Trophoblast cell (in vitro differentiated cells and primary cell): Measurements from ENCODE around the gene MALAT1.

Experiments
- DNase-seq, 2 donors: peaks; one replicate each; pipeline ENCODE4 v3.0.0-alpha.2; 2016
- H2AFZ ChIP-seq: 2 replicates; pipeline ENCODE4 v1.6.1; 2013; ENCODE audit warnings: low read length, moderate library complexity, mild to moderate bottlenecking; ENCODE audit not compliant: insufficient read depth, poor library complexity
- H2AK5ac ChIP-seq: 2 replicates; pipeline ENCODE4 v1.6.1; 2013; ENCODE audit warnings: mild to moderate bottlenecking, low read length
- H2BK120ac ChIP-seq: 2 replicates; pipeline ENCODE4 v1.6.1; 2013; ENCODE audit warnings: low read length, mild to moderate bottlenecking, moderate library complexity; ENCODE audit not compliant: insufficient read depth, poor library complexity
- H2BK12ac ChIP-seq: 2 replicates; pipeline ENCODE4 v1.6.1; 2013; ENCODE audit warnings: mild to moderate bottlenecking, low read length, moderate library complexity
- H2BK5ac ChIP-seq: 2 replicates; pipeline ENCODE4 v1.6.1; 2013; ENCODE audit warnings: low read length, low read depth, moderate library complexity, mild to moderate bottlenecking; ENCODE audit not compliant: poor library complexity
- H3K14ac ChIP-seq: 2 replicates; pipeline ENCODE4 v1.6.1; 2013; ENCODE audit warnings: mild to moderate bottlenecking, low read length
- H3K18ac ChIP-seq: 2 replicates; pipeline ENCODE4 v1.6.1; 2013; ENCODE audit warnings: mild to moderate bottlenecking, low read length
- H3K23ac ChIP-seq: 2 replicates; pipeline ENCODE4 v1.6.1; 2013; ENCODE audit warnings: low read length
- H3K27ac ChIP-seq: 2 replicates; pipeline ENCODE4 v1.5.1; 2013; ENCODE audit warnings: low read depth, mild to moderate bottlenecking, inconsistent platforms, low read length, moderate library complexity
- H3K27me3 ChIP-seq: 2 replicates; pipeline ENCODE4 v1.6.1; 2013; ENCODE audit warnings: inconsistent platforms, mild to moderate bottlenecking, low read length, moderate library complexity; ENCODE audit not compliant: insufficient read depth
- H3K36me3 ChIP-seq, 2 experiments: 1 replicate in 1 of 2; 2 replicates in 1 of 2; pipeline ENCODE4 v1.6.1; 2013; ENCODE audit warnings: low read length in 2 of 2, mild to moderate bottlenecking in 2 of 2, moderate library complexity in 1 of 2; ENCODE audit not compliant: insufficient read depth in 2 of 2, control insufficient read depth in 1 of 2
- H3K4ac ChIP-seq: 2 replicates; pipeline ENCODE4 v1.6.1; 2013; ENCODE audit warnings: low read depth, mild to moderate bottlenecking, low read length, moderate library complexity
- H3K4me1 ChIP-seq, 2 experiments: 1 replicate in 1 of 2; 2 replicates in 1 of 2; pipeline ENCODE4 v1.6.1; 2013; ENCODE audit warnings: low read length in 2 of 2, mild to moderate bottlenecking in 2 of 2, moderate library complexity in 1 of 2; ENCODE audit not compliant: insufficient read depth in 2 of 2, control insufficient read depth in 1 of 2
- H3K4me2 ChIP-seq: 2 replicates; pipeline ENCODE4 v1.6.1; 2013; ENCODE audit warnings: inconsistent platforms, mild to moderate bottlenecking, low read length, moderate library complexity
- H3K4me3 ChIP-seq: 2 replicates; pipeline ENCODE4 v1.5.1; 2013; ENCODE audit warnings: mild to moderate bottlenecking, low read depth, low read length, inconsistent platforms
- H3K79me1 ChIP-seq: one replicate; pipeline ENCODE4 v1.6.1; 2013; ENCODE audit warnings: low read length
- H3K79me2 ChIP-seq: 2 replicates; pipeline ENCODE4 v1.6.1; 2013; ENCODE audit warnings: low read length, mild to moderate bottlenecking; ENCODE audit not compliant: control insufficient read depth, insufficient read depth, poor library complexity
- H3K9ac ChIP-seq: 2 replicates; pipeline ENCODE4 v1.6.1; 2013; ENCODE audit warnings: mild to moderate bottlenecking, low read length
- H3K9me3 ChIP-seq: 2 replicates; pipeline ENCODE4 v1.6.1; 2013; ENCODE audit warnings: low read depth, mild to moderate bottlenecking, control low read depth, inconsistent platforms, low read length; ENCODE audit not compliant: insufficient read depth
- H4K12ac ChIP-seq: 2 replicates; pipeline ENCODE4 v1.6.1; 2013; ENCODE audit warnings: low read depth, mild to moderate bottlenecking, low read length, moderate library complexity
- H4K8ac ChIP-seq: 2 replicates; pipeline ENCODE4 v1.6.1; 2013; ENCODE audit warnings: low read depth, mild to moderate bottlenecking, low read length, moderate library complexity
- H4K91ac ChIP-seq: one replicate; pipeline ENCODE4 v1.6.1; 2013; ENCODE audit warnings: low read depth, mild to moderate bottlenecking, low read length, moderate library complexity
- WGBS: extraction: QIAGEN DNeasy Blood & Tissue Kit; methylation state at CpG from one replicate; pipeline ENCODE4 v1.1.7; 2013; ENCODE audit warnings: missing lambda C conversion rate; ENCODE audit not compliant: insufficient read length, insufficient coverage; ENCODE audit errors: extremely low coverage; 5-methylcytosine and 5-hydroxymethylcytosine counted together

Gene MALAT1

GRCh38 chr11:65454311-65454695 lies 44.5 kb upstream of the MALAT1 start:
- Histone ChIP-seq H3K4me2 (peak overlapping the region; percentile 66), H3K27ac (no peak overlapping the region), H2AK5ac (no peak overlapping the region), H3K14ac (no peak overlapping the region), H2BK5ac (no peak overlapping the region), H2AFZ (no peak overlapping the region), H3K18ac (no peak overlapping the region), H3K36me3 (no peaks in the 10 kb centered on the region), H4K12ac (no peak overlapping the region), H3K79me2 (peaks cover 3% of the 10 kb centered on the region), H2BK120ac (no peak overlapping the region), H3K27me3 (no peaks in the 10 kb centered on the region), H3K4ac (no peak overlapping the region), H3K4me3 (no peak overlapping the region), H3K23ac (no peak overlapping the region), H4K8ac (no peak overlapping the region), H3K4me1 (peaks cover 0 to 3% of the 10 kb centered on the region in 2 experiments), H3K9me3 (peaks cover 4% of the 10 kb centered on the region), H2BK12ac (no peak overlapping the region), H4K91ac (no peak overlapping the region), H3K79me1 (peaks cover 7% of the 10 kb centered on the region), H3K9ac (no peak overlapping the region)
- peak in 1 of 2 donors; percentile 54 for DNase-seq
- WGBS = no CpG with 5 or more reads among the region's 10 CpGs

- no peak overlapping the region for H3K4ac ChIP-seq
These were observed 44.0 kb upstream of the MALAT1 start for GRCh38 chr11:65454696-65455456.

GRCh38 chr11:65456418-65456817 lies 42.4 kb upstream of the MALAT1 start:
- H3K36me3 ChIP-seq = no peaks in the 10 kb centered on the region

More at GRCh38 chr11:65454696-65455456, 44.0 kb upstream of the MALAT1 start:
- Histone ChIP-seq H3K18ac (peak overlapping the region; percentile 62), H3K36me3 (no peaks in the 10 kb centered on the region), H2BK120ac (peak overlapping the region; percentile 28), H4K91ac (peak overlapping the region; percentile 72), H3K14ac (peak overlapping the region; percentile 32), H2AFZ (peak overlapping the region; percentile 72), H3K9ac (no peak overlapping the region), H3K79me1 (peaks cover 7% of the 10 kb centered on the region), H3K4me3 (peak overlapping the region; percentile 15), H3K79me2 (peaks cover 3% of the 10 kb centered on the region), H3K4me2 (peak overlapping the region; percentile 66), H4K8ac (peak overlapping the region; percentile 69), H3K27ac (peak overlapping the region; percentile 42), H3K9me3 (peaks cover 3% of the 10 kb centered on the region), H2BK12ac (peak overlapping the region; percentile 29), H4K12ac (peak overlapping the region; percentile 37), H2BK5ac (peak overlapping the region; percentile 23), H2AK5ac (no peak overlapping the region), H3K4me1 (peaks cover 0 to 3% of the 10 kb centered on the region in 2 experiments), H3K23ac (no peak overlapping the region), H3K27me3 (no peaks in the 10 kb centered on the region)
- peak; percentile 80 to 84 for DNase-seq
- no CpG with 5 or more reads among the region's 47 CpGs for WGBS

DNA sequence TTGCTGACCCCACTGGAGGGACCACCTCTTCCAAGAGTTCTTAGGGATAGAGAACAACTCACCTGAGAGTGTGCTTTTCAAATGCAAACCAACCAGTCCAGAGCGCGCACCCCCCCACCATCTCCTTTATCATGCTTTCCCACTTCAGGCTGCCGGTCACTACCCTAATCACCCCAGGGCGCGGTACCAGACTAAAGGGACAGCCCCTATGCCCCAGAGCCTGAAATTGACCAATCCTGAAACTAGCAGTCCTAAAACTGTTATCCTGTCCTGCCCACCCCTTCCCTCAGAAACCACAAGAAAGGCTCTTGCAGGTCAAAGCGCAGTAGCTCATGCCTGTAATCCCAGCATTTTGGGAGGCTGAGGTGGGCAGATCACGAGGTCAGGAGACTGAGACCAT lies 39.3 kb upstream of the MALAT1 start:
- peaks cover 3% of the 10 kb centered on the region for H3K79me2 ChIP-seq
- no peak overlapping the region for H3K23ac ChIP-seq
- peak in 1 of 2 donors; percentile 7 for DNase-seq
- H4K8ac ChIP-seq = no peak overlapping the region
- WGBS = no CpG with 5 or more reads among the region's 7 CpGs
- H3K4ac ChIP-seq = no peak overlapping the region
- peaks cover 0 to 3% of the 10 kb centered on the region in 2 experiments for H3K4me1 ChIP-seq
- no peak overlapping the region for H2BK120ac ChIP-seq
- no peak overlapping the region for H3K14ac ChIP-seq
- no peak overlapping the region for H2AFZ ChIP-seq
- no peak overlapping the region for H3K27ac ChIP-seq
- H3K9me3 ChIP-seq = no peaks in the 10 kb centered on the region
- no peak overlapping the region for H2BK5ac ChIP-seq
- no peak overlapping the region for H4K91ac ChIP-seq
- no peaks in the 10 kb centered on the region for H3K27me3 ChIP-seq
- H3K4me2 ChIP-seq = no peak overlapping the region
- no peak overlapping the region for H3K9ac ChIP-seq
- no peaks in the 10 kb centered on the region for H3K36me3 ChIP-seq
- H4K12ac ChIP-seq = no peak overlapping the region
- no peak overlapping the region for H2BK12ac ChIP-seq
- no peak overlapping the region for H3K18ac ChIP-seq
- no peak overlapping the region for H3K4me3 ChIP-seq
- H2AK5ac ChIP-seq = no peak overlapping the region
- H3K79me1 ChIP-seq = peaks cover 7% of the 10 kb centered on the region

More at GRCh38 chr11:65456418-65456817, 42.4 kb upstream of the MALAT1 start:
- no peak overlapping the region for H3K27ac ChIP-seq
- DNase-seq = no peak
- no peak overlapping the region for H3K4me2 ChIP-seq
- no peaks in the 10 kb centered on the region for H3K9me3 ChIP-seq
- peaks cover 3% of the 10 kb centered on the region for H3K79me2 ChIP-seq
- no CpG with 5 or more reads among the region's 3 CpGs for WGBS
- H3K27me3 ChIP-seq = no peaks in the 10 kb centered on the region
- no peak overlapping the region for H2AFZ ChIP-seq
- H4K91ac ChIP-seq = no peak overlapping the region
- peaks cover 7% of the 10 kb centered on the region for H3K79me1 ChIP-seq
- no peak overlapping the region for H3K23ac ChIP-seq
- H4K8ac ChIP-seq = no peak overlapping the region
- H3K18ac ChIP-seq = no peak overlapping the region
- no peak overlapping the region for H3K9ac ChIP-seq
- no peak overlapping the region for H4K12ac ChIP-seq
- no peak overlapping the region for H3K14ac ChIP-seq
- no peak overlapping the region for H3K4ac ChIP-seq
- no peak overlapping the region for H2BK120ac ChIP-seq
- no peak overlapping the region for H2BK5ac ChIP-seq
- H3K4me1 ChIP-seq = peaks cover 0 to 3% of the 10 kb centered on the region in 2 experiments
- no peak overlapping the region for H2BK12ac ChIP-seq
- H2AK5ac ChIP-seq = no peak overlapping the region
- no peak overlapping the region for H3K4me3 ChIP-seq
